ENCODE results near the gene VPS25. TPM values are rescaled to one million over a fixed set of nuclear protein-coding genes. Genes with fewer than 3 reads are reported as not detected.

The VPS25 gene
- total RNA-seq, 2 experiments from 2014 or later = 78.4 to 84.1 TPM

GRCh38 chr17:42814633-42815399 lies 41.6 kb downstream of the VPS25 start:
- no peak overlapping the region for H3K4me3 ChIP-seq (ENCODE audit: low read depth, low read length, poor library complexity, severe bottlenecking)
- no peaks in the 10 kb centered on the region for H3K4me1 ChIP-seq (ENCODE audit: insufficient read depth, low read length, poor library complexity, severe bottlenecking)
- no peak for TF ChIP-seq CTCF (conservative IDR thresholded peaks at IDR 0.05; ENCODE audit: low read length)
- ChIA-PET CTCF (ENCODE audit: unreplicated experiment) (no interaction called here), POLR2A (no interaction called here)
- no peak overlapping the region for H3K27ac ChIP-seq (ENCODE audit: low read depth, low read length, poor library complexity, severe bottlenecking)
- no peaks in the 10 kb centered on the region for H3K9me3 ChIP-seq (ENCODE audit: low read length)
- no peaks in the 10 kb centered on the region for H3K79me2 ChIP-seq (ENCODE audit: insufficient read depth, low read depth, low read length)
- H2AFZ ChIP-seq (ENCODE audit: low read length) = no peak overlapping the region
- H3K4me2 ChIP-seq (ENCODE audit: low read length) = no peak overlapping the region
- peaks cover 88% of the 10 kb centered on the region for H3K36me3 ChIP-seq (ENCODE audit: insufficient read depth, low read length)
- BruUV-seq (replicated peaks) = no TSS peak
- intact Hi-C loops (cut with micrococcal nuclease; ENCODE audit: unreplicated experiment) = no loop called here
- H4K20me1 ChIP-seq (ENCODE audit: insufficient read depth, low read length) = no peaks in the 10 kb centered on the region
- H3K9me2 ChIP-seq (ENCODE audit: insufficient read depth, low read length) = no peaks in the 10 kb centered on the region
- no peak for DNase-seq (ENCODE audit: low spot score)

- Histone ChIP-seq H3K4me3 (ENCODE audit: low read depth, low read length, poor library complexity, severe bottlenecking) (no peak overlapping the region), H3K4me1 (ENCODE audit: insufficient read depth, low read length, poor library complexity, severe bottlenecking) (peaks cover 7% of the 10 kb centered on the region), H3K9me3 (ENCODE audit: low read length) (no peaks in the 10 kb centered on the region), H3K4me2 (ENCODE audit: low read length) (no peak overlapping the region), H3K27ac (ENCODE audit: low read depth, low read length, poor library complexity, severe bottlenecking) (no peak overlapping the region), H3K36me3 (ENCODE audit: insufficient read depth, low read length) (peaks cover 90% of the 10 kb centered on the region), H3K79me2 (ENCODE audit: insufficient read depth, low read depth, low read length) (peaks cover 9% of the 10 kb centered on the region), H3K9me2 (ENCODE audit: insufficient read depth, low read length) (no peaks in the 10 kb centered on the region), H4K20me1 (ENCODE audit: insufficient read depth, low read length) (no peaks in the 10 kb centered on the region), H2AFZ (ENCODE audit: low read length) (no peak overlapping the region)
- intact Hi-C loops (cut with micrococcal nuclease; ENCODE audit: unreplicated experiment) = no loop called here
- no peak for DNase-seq (ENCODE audit: low spot score)
- TF ChIP-seq CTCF (conservative IDR thresholded peaks at IDR 0.05; ENCODE audit: low read length) (no peak), EZH2phosphoT487 (IDR thresholded peaks at IDR 0.05; ENCODE audit: borderline replicate concordance, low read depth, low read length) (no peak)
- ChIA-PET POLR2A (interaction anchor here (0.5 to 1.2 kb wide), 2 partner anchors 44 to 391 kb away, joined by 3 read pairs; partner anchors contain the start of gene VPS25), CTCF (ENCODE audit: unreplicated experiment) (no interaction called here)
- BruUV-seq (replicated peaks) = no TSS peak
Measured at GRCh38 chr17:42817866-42818265, 44.6 kb downstream of the VPS25 start.

GRCh38 chr17:42818379-42818778 lies 45.1 kb downstream of the VPS25 start:
- CTCF ChIA-PET (ENCODE audit: unreplicated experiment) = no interaction called here
- H3K27ac ChIP-seq (ENCODE audit: low read depth, low read length, poor library complexity, severe bottlenecking) = no peak overlapping the region
- peaks cover 89% of the 10 kb centered on the region for H3K36me3 ChIP-seq (ENCODE audit: insufficient read depth, low read length)
- no peaks in the 10 kb centered on the region for H3K9me2 ChIP-seq (ENCODE audit: insufficient read depth, low read length)
- H3K4me2 ChIP-seq (ENCODE audit: low read length) = no peak overlapping the region
- H2AFZ ChIP-seq (ENCODE audit: low read length) = no peak overlapping the region
- BruUV-seq (replicated peaks) = no TSS peak
- no peaks in the 10 kb centered on the region for H4K20me1 ChIP-seq (ENCODE audit: insufficient read depth, low read length)
- intact Hi-C loops (cut with micrococcal nuclease; ENCODE audit: unreplicated experiment) = no loop called here
- no peak overlapping the region for H3K4me3 ChIP-seq (ENCODE audit: low read depth, low read length, poor library complexity, severe bottlenecking)
- POLR2A ChIA-PET = interaction anchor here (0.5 to 1.2 kb wide), 2 partner anchors 45 to 392 kb away, joined by 3 read pairs; partner anchors contain the start of gene VPS25
- TF ChIP-seq EZH2phosphoT487 (IDR thresholded peaks at IDR 0.05; ENCODE audit: borderline replicate concordance, low read depth, low read length) (no peak), CTCF (conservative IDR thresholded peaks at IDR 0.05; ENCODE audit: low read length) (no peak)
- DNase-seq (ENCODE audit: low spot score) = no peak
- no peaks in the 10 kb centered on the region for H3K9me3 ChIP-seq (ENCODE audit: low read length)
- H3K79me2 ChIP-seq (ENCODE audit: insufficient read depth, low read depth, low read length) = peaks cover 14% of the 10 kb centered on the region
- peaks cover 12% of the 10 kb centered on the region for H3K4me1 ChIP-seq (ENCODE audit: insufficient read depth, low read length, poor library complexity, severe bottlenecking)

Data from OCI-LY7 (cell line).